ENCODE data around the gene ZNF862.
A peak's percentile ranks its signal among the peaks of the same experiment; 100 is the strongest.

ZNF862 gene

DNA sequence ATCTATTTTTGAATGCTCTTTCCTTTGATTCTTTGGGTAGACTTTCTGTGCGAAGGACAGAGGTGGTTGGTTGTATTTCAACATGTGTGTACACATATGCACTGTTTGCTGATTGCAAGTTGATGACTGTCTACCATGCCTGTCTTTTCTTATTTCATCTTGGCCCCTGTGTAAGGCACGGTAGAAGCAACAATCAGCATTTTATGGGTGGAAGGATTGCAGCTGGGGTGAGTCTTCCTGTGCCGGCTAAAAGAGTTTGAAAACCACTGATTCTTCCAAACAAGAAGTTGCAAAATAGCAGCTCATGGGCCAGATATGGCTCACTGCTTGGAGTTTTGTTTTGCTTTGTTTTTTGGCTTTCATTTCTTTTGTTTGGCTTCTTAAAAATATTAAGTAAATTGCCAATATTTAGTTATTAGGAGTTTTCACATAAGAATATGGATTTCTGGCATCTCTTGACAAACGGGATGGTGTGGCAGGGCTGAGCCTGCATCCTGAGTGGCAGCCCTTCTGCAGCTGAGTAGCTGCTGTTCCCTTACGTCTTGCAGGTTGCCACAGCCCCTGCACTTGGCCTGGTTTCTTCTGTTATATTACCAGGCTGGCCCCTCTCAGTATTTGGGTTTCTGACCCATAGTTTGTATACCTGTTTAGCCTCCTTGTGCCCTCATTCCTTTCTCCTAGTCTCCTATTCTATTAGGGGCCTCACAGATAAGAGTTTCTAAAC, 7.2 kb downstream of the ZNF862 start:
- no peak for DNase-seq (ENCODE audit: low read depth, low spot score)

DNA sequence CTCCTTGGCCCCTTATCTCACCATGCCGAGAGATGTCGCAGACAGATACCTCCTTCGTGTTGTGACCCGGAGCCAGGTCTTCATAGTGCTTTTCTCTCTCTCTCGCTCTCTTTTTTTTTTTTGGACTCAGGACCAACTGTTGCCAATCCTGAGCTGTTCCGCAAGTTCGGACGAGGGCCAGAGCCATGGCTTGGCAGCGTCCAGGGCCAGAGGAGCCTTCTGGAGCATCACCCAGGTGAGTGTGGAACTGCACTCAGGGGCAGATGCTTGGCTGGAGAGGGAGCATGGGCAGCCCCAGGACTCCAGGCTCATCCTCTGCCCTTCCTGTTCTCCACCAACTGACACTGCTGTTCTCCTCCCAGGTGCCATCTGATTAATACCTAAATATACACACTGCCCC, 7.8 kb downstream of the ZNF862 start:
- no peak for DNase-seq (ENCODE audit: low read depth, low spot score)

- DNase-seq (ENCODE audit: low read depth, low spot score): no peak
These were observed 8.4 kb downstream of the ZNF862 start for GRCh38 chr7:149846436-149847046.

DNA sequence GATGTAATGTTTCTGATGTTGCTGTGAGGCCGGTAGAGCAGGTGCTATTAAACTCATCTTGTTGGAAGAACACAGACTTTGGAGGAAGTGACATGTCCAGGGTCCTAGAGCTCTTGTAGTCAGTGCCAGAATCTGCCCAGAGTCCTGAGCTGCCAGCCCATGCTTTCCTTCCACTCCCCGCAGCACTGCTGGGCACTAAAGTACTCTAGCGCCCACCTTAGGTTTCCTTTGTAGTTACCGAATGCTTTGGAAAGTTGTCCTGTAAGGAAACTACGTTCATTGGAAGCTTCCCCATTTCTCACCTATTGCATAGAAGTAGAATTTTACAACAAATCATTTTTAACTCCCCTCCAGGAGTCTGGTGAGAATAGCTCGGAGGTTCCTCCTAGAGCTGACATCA, 11.0 kb downstream of the ZNF862 start:
- no peak for DNase-seq (ENCODE audit: low read depth, low spot score)

DNA sequence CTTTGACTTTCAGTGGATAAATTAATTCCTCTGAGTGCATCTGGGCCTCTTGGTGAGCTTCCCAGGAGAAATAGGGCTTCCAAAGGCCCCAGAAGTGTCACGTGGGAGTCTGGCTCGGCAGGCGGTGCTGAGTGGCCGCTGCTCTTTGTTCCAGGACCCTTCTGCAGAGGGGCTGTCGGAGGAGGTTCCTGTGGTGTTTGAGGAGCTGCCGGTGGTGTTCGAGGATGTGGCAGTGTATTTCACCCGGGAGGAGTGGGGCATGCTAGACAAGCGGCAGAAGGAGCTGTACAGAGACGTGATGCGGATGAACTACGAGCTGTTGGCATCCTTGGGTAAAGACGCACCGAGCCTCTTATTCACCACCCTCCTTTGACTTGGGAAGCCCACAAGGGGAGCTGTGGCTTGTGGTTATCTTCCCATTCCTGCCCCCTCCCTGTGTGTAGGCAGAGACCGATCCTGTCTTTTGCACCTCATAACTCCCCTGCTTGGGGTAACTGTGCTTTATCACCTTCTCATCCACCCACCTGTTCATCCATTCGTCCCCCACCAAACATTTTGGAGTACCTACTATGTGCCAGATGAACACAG, 11.9 kb downstream of the ZNF862 start:
- peak; percentile 43 for DNase-seq (ENCODE audit: low read depth, low spot score)

DNA sequence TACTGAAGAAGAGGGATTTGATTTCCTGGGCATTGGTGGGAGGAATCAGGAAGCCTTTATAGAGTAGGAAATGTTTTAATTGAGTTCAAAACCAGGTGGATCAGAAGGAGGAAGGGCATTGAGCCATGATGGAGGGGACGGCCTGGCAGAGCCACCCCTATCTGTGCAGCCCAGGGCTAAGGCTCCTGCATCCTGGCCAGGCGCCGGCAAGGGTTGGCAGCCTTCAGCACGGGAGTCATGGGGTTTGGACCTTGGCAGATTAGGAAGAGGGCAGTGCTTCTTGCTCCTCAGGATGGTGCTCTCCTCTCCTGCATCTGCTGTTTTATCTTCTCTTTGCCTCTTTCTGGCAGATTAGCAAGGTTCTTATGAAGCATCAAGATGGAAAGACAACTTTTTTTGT, 12.5 kb downstream of the ZNF862 start:
- no peak for DNase-seq (ENCODE audit: low read depth, low spot score)

- no peak for DNase-seq (ENCODE audit: low read depth, low spot score)
These were observed 13.3 kb downstream of the ZNF862 start for GRCh38 chr7:149851449-149851848.

- DNase-seq (ENCODE audit: low read depth, low spot score): peak; percentile 79
These were observed 15.0 kb downstream of the ZNF862 start for GRCh38 chr7:149853157-149853556.

- DNase-seq (ENCODE audit: low read depth, low spot score): peak; percentile 80
These were observed 16.6 kb downstream of the ZNF862 start for GRCh38 chr7:149854611-149855360.

GRCh38 chr7:149855361-149856305, 17.5 kb downstream of the ZNF862 start:
- DNase-seq (ENCODE audit: low read depth, low spot score): peak; percentile 90

GRCh38 chr7:149856583-149856982, 18.4 kb downstream of the ZNF862 start:
- no peak for DNase-seq (ENCODE audit: low read depth, low spot score)

DNA sequence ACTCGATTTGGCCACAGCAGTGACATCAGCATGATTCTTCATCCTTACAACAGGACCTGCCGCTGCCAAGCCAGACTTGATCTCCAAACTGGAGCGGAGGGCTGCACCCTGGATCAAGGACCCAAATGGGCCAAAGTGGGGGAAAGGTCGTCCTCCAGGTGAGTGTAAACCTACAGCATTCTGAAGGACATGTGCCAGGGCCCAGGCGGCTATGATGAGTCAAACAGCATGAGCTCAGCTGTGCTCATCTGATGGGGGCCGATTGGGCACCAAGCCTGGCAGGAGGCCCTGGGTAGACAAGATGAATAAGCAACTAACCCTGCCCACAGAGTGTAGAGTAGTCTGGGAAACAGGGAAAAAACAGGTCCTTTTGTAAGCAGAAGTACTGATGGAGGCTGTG, 21.2 kb downstream of the ZNF862 start:
- DNase-seq (ENCODE audit: low read depth, low spot score): no peak

DNA sequence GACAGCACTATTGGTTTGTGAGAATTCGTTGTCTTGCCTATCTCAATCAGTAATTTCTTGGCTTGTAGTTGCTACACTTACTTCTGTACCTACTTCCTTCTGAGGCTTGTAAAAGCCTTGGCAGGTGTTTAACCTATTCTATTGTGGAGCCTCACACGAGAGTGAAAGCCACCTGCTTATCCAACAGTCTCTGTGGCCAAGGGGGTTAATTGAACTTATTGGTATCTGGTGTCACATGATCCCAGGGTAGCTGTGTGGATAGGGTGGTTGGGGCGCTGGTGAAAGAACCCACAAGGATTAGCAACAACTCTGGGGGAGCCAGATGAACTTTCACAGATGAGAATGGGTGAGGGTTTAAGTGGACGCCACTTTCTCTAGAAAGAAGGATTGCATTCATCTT, 21.7 kb downstream of the ZNF862 start:
- no peak for DNase-seq (ENCODE audit: low read depth, low spot score)

GRCh38 chr7:149860821-149861727, 22.9 kb downstream of the ZNF862 start:
- no peak for DNase-seq (ENCODE audit: low read depth, low spot score)

GRCh38 chr7:149861728-149862045, 23.5 kb downstream of the ZNF862 start:
- no peak for DNase-seq (ENCODE audit: low read depth, low spot score)

DNA sequence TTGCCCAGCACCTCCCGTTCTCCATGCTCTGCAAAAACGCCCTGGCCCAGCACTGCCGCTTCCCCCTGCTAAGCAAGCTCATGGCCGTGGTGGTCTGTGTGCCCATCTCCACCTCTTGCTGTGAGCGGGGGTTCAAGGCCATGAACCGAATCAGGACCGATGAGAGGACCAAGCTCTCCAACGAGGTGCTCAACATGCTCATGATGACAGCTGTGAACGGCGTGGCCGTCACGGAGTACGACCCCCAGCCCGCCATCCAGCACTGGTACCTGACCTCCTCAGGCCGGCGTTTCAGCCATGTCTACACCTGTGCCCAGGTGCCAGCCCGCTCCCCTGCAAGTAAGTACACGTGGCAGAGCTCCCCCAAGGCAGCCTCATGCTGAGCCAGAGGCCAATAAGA, 24.0 kb downstream of the ZNF862 start:
- DNase-seq (ENCODE audit: low read depth, low spot score): no peak

DNA sequence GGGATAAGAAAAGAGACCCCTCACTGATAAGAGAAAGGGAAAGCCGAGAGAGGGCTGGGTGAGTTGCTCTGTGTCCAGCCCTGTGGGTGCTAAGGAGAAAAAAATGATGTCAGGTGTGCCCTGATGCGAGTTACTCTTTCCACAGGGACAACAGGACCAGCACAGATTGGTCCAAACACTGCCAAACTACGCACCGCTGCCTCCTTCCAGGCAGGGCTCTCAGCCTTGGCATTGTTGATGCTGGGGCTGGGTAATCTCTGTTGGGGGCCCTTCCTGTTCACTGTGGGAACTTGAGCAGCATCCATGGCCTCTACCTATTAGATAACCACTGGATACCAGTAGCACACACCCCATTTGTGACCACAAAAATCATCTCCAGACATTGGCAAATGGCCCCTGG, 25.3 kb downstream of the ZNF862 start:
- DNase-seq (ENCODE audit: low read depth, low spot score): no peak

- no peak for DNase-seq (ENCODE audit: low read depth, low spot score)
These were observed 25.8 kb downstream of the ZNF862 start for GRCh38 chr7:149864023-149864422.

GRCh38 chr7:149864751-149865150, 26.6 kb downstream of the ZNF862 start:
- no peak for DNase-seq (ENCODE audit: low read depth, low spot score)

DNA sequence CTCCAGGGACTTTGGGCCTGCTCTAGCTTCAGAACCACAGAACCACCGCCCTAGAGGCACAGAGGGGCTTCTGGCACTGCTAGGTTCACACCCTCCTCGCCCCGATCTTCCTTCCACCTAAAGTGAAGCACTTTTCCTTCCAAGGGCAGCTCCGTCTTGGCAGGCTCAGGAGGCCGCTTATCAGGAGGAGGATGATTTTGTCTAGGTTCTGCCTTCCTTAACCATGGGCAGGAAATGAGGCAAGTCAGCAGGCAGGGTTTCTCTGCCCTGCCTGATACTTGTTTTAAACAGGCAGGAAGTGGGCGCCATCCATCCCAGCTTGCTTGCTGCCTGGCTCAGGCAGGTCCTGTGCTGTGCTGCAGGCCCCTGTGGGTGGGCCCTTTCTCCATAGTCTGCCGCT, 27.3 kb downstream of the ZNF862 start:
- DNase-seq (ENCODE audit: low read depth, low spot score): no peak
